GM15510 (cell line): ENCODE data around the gene COL6A3.

Source experiments
- POLR2A ChIP-seq: IDR thresholded peaks from 3 replicates; pipeline ENCODE4 v1.6.1; 2011; ENCODE audit warnings: borderline replicate concordance; ENCODE audit not compliant: insufficient read length; ENCODE audit errors: extremely low read depth

Gene COL6A3

GRCh38 chr2:237327175-237327950 lies 86.6 kb downstream of the COL6A3 start:
- no peak for TF ChIP-seq POLR2A

- TF ChIP-seq POLR2A: no peak
These were observed 87.4 kb downstream of the COL6A3 start for GRCh38 chr2:237326266-237327171.

GRCh38 chr2:237324837-237325236 lies 89.1 kb downstream of the COL6A3 start:
- TF ChIP-seq POLR2A: no peak

GRCh38 chr2:237324405-237324831 lies 89.5 kb downstream of the COL6A3 start:
- TF ChIP-seq POLR2A: no peak

- no peak for TF ChIP-seq POLR2A
These were observed 90.3 kb downstream of the COL6A3 start for GRCh38 chr2:237323656-237324055.

- no peak for TF ChIP-seq POLR2A
These were observed 91.4 kb downstream of the COL6A3 start for GRCh38 chr2:237322564-237322963.

- TF ChIP-seq POLR2A: no peak
These were observed 92.2 kb downstream of the COL6A3 start for GRCh38 chr2:237321746-237322145.

GRCh38 chr2:237320801-237321560 lies 93.0 kb downstream of the COL6A3 start:
- TF ChIP-seq POLR2A: no peak

GRCh38 chr2:237319887-237320286 lies 94.1 kb downstream of the COL6A3 start:
- TF ChIP-seq POLR2A: no peak

- no peak for TF ChIP-seq POLR2A
These were observed 94.7 kb downstream of the COL6A3 start for GRCh38 chr2:237319086-237319820.

- TF ChIP-seq POLR2A: no peak
These were observed 97.6 kb downstream of the COL6A3 start for GRCh38 chr2:237316339-237316738.

- TF ChIP-seq POLR2A: no peak
These were observed 98.1 kb downstream of the COL6A3 start for GRCh38 chr2:237315829-237316225.

GRCh38 chr2:237315170-237315828 lies 98.7 kb downstream of the COL6A3 start:
- TF ChIP-seq POLR2A: no peak

- TF ChIP-seq POLR2A: no peak
These were observed 99.3 kb downstream of the COL6A3 start for GRCh38 chr2:237314681-237315080.

- TF ChIP-seq POLR2A: no peak
These were observed 99.8 kb downstream of the COL6A3 start for GRCh38 chr2:237314198-237314597.
